Stimulated activated naive CD4-positive, alpha-beta T cell treated with Interleukin-2 at 50 U/mL for 16 hours (primary cell): ENCODE data around the gene KCTD13.
A peak's percentile ranks its signal among the peaks of the same experiment; 100 is the strongest.
"Not testable (repeated sequence)": the region's sequence is repeated elsewhere in the genome, so short reads cannot be mapped to it uniquely, and the experiment has no call there.

Experiments
- DNase-seq: peaks from one replicate; lab custom pipeline; 2025; lab: John Stamatoyannopoulos, UW

Gene KCTD13, protein sequence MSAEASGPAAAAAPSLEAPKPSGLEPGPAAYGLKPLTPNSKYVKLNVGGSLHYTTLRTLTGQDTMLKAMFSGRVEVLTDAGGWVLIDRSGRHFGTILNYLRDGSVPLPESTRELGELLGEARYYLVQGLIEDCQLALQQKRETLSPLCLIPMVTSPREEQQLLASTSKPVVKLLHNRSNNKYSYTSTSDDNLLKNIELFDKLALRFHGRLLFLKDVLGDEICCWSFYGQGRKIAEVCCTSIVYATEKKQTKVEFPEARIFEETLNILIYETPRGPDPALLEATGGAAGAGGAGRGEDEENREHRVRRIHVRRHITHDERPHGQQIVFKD

DNA sequence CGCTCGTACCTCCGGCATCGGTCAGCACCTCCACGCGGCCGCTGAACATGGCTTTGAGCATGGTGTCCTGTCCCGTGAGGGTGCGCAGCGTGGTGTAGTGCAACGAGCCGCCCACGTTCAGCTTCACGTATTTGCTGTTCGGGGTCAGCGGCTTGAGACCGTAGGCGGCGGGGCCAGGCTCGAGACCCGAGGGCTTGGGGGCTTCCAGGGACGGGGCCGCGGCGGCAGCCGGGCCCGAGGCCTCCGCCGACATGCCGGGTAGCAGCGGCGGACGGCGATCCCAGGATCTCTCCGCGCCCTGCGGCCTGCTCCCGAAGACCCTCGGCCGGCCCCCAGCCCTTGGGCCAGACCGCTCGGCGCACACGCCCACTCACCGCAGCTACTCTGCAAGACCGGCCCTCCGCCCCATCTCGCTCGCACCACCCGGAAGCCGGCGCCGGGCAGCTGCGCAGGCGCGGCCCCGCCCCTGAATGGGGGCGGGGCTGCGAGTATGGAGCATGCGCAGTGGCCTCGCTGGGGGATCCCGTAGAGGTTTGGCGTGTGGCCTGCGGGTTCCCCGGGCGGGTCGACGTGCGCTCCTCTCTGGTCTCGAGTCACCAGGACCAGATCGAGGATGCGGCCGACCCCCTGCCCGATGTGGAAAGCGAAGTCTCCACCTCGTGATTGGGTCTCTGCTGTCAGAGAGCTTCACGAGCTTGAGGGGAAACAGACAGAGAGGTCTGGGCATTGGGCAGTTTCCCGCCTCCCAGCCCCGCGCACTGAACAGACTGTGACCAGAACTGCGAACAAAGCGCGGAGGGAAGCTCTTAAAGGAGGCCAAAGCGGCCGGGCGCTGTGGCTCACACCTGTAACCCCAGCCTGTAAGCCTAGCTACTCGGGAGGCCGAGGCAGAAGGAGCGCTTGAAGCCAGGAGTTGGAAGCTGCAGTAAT, at the start of gene KCTD13:
KCTD13 (minus strand) TSS at position 446 of the 930 bp plus-strand sequence; CDS start at position 253, 193 bp downstream.
- peak; percentile 75 for DNase-seq

DNA sequence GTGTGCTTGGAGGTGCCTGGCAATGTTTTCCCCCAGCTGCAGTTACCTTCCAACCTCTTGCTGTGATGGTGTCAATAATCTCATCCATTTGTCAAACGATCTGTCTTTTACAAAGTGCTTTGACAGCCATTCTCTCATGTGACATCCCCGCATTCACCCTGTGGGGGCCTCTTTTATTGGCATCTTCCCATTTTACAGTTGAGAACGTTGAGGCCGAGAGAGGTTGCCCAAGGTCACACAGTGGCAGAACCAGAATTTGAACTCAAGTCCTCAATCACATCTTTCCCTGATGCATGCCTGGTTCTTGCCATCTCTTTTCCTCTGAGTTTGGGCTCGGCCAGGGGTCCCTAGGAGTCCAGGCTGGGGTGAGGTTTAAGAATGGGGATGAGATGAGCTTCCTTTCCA, 49.1 kb upstream of the KCTD13 start:
- DNase-seq, result no peak

DNA sequence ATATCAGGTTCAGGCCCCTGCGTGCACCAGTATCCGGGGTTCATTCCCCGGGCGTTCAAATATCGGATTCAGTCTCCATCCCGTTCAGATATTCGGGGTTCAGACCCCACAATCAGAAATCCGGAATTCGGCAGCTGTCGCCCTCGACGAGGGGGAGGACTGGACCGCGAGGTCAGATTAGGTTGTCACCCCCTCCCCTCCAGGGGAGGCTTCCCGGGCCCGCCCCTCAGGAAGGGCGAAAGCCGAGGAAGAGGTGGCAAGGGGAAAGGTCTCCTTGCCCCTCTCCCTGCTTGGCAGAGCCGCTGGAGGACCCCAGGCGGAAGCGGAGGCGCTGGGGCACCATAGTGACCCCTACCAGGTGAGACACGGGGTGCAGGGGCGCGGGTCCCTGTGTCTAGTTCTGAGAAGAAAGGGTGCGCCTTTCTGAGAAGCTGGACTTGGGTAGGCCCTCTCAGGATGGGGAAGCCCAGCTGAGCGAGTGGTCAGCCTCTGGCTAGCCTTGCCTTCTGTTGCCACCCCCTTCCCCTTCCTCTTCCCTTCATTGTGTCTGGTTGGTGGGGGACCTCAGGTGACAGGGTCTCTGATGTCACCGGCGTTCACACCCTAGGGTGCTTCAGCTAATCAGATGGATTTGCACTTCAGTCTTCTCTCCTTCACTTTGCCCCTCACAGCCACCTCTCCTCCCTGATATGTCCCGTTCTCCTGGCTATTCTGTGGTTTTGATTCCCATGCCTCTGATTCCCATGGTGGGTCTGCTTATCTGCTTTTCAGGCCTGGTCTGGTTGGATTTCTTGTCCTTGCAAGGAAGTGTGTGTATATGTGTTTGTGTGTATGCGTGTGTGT, 48.5 kb upstream of the KCTD13 start:
- no peak for DNase-seq

DNA sequence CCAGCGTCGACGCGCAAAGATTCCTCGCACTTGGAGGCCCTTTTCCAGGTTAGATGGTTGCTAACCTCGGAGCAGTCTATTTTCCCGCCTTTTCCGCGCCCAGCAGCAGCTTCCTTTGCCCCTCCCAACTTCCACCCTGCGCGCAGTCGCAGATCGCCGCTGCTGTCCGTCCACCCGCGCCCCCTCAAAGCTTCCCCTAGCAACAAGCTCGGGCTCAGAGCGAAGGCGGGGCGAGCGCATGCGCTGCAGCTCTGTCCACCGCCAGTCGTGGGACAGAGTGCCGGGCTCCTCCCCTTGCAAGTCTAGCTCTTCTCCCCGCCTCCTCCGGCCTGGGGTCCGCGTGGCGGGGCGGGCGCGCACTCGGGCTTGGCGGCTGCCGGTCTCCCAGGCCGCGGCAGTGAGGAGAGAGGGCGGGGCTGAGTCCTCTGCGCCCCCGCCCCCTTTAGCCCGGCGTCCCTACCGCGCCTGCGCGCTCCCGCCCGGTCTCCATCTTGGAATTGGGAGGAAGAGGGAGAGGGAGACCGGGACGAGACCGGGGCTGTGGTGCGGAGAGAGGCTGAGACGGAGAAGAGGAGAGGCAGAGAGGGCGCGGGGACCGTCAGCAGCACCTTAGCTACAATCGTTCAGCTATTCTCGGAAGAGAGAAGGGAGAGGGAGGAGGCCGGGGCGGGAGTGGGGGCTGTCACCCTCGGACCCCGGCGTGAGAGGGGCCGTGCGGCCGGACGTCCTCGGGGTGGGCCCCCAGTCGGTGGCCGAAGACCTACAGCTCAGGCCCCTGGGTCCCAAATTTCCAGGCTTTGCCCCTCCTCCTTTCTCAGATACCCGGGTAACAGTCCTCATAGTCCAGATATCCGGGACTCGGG, 47.6 kb upstream of the KCTD13 start, which contains the start of gene TAOK2:
TAOK2 (plus strand) TSS at position 485 of the 863 bp plus-strand sequence. CDS start 3,905 bp downstream, outside the sequence.
- peak; percentile 96 for DNase-seq

DNA sequence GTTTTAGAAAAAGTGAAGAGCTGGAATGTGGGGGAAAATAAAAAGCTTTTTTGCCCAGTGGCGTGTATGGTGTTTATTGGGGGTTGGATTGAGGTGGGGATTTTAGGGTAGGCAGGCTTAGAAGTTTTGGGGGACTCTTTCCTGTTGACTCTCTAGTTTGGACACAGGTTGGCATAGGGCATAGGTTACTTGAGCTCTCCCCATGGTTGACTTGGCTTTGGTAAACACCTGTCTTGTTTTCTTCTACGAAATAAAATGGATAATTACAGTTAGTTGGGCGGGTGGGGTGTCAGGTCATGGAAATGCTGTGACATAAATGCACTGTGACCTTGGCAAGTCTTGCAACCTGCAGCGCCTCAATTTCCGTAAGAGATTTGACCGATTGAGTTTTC, 47.0 kb upstream of the KCTD13 start:
- no peak for DNase-seq

DNA sequence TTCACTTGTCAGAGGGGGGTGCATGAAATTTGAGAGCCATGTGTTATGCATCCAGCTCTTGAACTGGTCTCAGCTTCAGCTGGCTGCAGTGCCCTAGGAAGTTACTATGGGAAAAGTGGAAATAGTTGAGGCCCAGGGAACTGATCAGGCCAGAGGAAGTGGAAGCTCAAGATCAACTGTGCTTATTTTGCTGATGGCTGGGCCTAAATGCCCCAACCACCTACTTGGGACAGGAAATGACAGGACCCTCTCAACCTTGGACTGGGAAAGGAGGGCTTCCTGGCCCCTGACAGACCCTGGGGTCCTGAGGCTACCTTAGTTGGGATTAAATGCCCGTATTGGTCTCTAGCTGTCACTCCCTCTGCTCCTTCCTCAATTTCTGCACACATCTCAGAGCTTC, 46.5 kb upstream of the KCTD13 start:
- DNase-seq, result no peak

DNA sequence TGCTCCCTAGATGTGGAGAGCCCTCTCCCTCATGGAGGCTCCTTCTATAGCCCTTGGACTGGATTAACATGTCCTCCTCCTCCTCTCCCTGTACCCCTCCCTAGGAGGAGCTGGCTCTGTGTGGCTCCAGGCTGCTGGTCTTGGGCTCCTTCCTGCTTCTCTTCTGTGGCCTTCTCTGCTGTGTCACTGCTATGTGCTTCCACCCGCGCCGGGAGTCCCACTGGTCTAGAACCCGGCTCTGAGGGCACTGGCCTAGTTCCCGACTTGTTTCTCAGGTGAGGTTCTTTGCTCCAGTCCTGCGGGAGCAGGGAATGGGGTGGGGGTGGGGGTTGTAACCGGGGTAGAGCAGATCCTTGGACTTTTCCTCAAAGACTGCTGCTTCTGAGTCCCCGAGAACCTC, 45.3 kb upstream of the KCTD13 start:
- no peak for DNase-seq

DNA sequence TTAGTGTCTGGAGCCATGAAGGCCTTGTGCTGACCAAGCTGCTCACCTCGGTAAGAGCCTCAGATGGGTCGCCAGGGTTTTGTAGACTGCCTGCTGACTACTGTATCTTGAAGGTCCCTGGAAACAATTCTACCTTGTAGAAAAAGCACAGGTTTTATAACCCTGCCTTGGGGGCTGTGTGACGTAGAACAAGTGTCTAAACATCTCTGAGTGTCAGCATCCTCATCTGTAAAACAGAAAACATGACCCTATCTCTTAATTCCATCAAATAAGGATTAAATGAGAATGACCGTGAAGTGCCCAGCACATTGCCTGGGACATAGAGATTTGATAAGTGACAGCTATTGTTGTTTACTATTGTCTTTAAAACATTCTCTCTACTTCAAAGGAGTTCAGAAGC, 42.2 kb upstream of the KCTD13 start:
- DNase-seq, result no peak

DNA sequence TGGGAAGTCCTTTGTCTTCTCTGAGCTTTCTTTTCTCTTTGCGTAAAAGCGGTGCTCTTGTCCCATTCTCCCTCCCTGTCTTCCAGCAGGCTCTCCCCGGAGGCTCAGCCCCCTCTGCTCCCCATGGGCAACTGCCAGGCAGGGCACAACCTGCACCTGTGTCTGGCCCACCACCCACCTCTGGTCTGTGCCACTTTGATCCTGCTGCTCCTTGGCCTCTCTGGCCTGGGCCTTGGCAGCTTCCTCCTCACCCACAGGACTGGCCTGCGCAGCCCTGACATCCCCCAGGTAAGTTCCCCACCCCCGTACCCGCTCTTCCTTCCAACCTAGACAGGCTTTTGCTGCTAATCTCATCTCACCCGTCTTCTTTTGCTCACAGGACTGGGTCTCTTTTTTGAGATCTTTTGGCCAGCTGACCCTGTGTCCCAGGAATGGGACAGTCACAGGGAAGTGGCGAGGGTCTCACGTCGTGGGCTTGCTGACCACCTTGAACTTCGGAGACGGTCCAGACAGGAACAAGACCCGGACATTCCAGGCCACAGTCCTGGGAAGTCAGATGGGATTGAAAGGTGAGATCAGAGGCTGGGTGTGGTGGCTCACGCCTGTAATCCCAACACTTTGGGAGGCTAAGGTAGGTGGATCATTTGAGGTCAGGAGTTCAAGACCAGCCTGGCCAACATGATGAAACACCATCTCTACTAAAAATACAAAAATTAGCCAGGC, 37.2 kb upstream of the KCTD13 start:
- no peak for DNase-seq

DNA sequence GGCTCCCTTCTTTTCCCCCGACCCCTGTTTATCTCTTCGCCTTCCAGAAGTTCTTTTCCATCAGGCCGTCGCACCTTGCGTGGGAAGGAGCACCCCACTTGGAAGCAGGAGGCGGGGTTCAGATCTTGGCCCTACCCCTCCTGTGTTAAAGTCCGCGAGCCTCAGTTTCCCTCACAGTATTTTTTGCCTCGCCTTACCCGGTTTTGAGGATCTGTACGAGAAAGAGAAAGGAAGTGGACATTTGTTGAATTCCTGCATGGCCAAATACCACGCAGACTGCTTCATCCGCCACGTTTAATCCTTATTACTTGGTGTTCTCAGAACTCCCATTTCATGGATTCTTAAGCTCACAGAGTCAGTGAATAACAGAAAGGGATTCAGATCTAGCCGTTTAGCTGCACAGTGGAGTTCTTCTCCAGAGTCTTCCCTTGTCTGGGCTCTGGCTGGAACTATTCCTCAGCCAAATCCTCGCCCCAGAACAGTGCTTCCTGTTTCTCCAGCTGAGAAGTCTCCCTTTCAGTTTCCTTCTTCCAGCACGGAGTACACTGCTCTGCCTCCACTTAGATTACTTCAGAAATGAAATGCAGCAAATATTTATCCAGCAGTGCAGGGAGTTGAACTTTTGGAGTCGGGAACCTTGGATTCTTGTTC, 36.4 kb upstream of the KCTD13 start:
- no peak for DNase-seq

DNA sequence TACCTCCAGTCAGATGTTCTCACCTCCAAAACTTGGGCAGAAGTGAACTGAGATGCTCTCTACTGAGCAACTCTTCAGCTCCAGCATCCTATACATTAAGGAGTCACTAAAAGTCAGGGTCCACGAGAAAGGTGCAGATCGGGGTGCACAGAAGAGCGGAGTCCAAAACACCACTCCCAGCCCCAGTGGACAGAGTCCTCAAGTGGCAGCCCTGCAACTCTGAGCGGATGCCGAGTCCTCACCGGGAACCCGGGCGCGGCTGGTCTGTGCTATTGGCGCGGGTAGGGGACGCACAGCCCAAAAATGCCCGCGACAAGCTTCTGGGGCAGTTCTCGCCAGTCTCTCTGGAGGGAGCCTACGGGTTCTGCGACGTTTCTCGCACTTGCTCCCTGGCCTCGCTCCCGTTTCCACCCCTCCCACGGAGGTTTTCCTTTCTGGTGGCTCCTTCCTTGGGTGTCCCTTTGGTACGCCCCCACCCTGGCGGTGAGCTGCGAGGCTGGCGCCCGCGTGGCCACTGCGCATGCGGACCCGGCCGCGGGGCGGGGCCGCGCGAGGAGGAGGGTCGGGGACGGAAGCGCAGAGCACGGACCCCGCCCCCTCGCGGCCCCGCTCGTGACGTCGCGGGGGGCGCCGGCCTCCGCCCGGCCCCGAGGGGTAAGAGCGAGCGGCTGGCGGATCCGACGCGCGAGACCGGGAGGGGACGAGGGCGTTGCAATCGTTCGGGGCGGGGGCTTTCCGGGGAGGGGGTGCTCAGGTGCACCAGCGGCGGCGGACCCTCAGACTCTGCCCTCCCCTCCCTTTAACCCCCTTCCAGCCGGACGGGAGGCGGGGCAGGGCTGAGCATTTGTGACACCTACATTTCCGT, 35.7 kb upstream of the KCTD13 start, which contains the start of gene TMEM219:
TMEM219 (plus strand) TSS at position 601 of the 865 bp plus-strand sequence. CDS start 1,065 bp downstream, outside the sequence.
- DNase-seq, result peak; percentile 86

DNA sequence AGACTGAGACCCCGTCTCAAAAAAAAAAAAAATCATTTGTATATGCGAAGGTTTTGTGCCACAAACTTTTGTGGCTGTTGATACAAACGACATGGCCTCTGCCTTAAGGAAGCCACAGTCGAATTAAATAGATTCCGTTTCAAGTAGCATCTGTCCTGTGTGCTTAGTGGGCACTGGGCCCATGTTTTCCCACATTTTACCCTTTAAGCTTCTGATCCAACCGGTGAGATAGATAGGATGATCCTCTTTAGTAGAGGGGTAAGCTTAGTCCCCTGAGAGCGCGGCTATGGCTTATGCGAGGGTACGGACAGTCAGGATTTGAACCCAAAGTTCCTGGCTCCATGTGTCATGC, 35.1 kb upstream of the KCTD13 start:
- DNase-seq, result no peak

DNA sequence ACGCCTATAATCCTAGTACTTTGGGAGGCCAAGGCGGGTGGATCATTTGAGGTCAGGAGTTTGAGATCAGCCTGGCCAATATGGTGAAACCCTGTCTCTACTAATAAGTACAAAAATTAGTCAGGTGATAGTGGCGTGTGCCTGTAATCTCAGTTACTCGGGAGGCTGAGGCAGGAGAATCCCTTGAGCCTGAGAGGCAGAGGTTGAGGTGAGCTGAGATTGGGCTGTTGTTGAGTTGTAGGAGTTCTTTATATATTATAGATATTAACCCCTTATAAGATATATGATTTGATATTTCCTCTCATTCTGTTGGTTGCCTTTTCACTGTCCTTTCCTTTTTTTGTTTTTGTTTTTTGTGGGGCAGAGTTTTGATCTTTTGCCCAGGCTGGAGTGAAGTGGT, 33.8 kb upstream of the KCTD13 start:
- DNase-seq, result not testable (repeated sequence)

DNA sequence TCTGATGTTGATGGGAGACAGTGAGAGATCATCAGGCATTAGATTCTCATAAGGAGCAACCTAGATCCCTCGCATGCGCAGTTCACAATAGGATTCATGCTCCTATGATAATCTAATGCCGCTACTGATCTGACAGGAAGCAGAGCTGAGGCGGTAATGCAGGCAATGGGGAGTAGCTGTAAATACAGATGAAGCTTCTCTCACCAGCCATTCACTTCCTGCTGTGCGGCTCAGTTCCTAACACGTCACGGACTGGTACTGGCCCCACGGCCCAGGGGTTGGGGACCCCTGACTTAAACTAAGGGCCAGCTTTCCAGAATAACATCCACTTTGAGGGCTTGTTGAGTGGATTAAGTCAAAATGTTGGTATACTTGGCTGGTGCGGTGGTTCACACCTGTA, 33.3 kb upstream of the KCTD13 start:
- no peak for DNase-seq

DNA sequence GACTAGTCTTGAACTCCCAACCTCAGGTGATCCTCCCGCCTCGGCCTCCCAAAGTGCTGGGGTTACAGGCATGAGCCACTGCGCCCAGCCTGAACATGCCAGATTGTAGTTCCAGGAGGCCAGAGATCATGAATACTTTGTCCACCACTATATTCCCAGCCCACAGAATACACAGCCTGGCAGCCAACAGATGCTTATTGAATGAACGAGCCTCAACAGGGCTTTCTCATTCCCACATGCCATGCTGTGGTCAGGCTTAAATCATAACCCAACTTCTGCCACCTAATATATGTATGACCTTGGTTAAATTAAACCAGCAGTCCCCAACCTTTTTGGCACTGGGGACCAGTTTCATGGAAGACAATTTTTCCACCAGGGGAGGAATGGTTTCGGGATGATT, 32.7 kb upstream of the KCTD13 start:
- no peak for DNase-seq

DNA sequence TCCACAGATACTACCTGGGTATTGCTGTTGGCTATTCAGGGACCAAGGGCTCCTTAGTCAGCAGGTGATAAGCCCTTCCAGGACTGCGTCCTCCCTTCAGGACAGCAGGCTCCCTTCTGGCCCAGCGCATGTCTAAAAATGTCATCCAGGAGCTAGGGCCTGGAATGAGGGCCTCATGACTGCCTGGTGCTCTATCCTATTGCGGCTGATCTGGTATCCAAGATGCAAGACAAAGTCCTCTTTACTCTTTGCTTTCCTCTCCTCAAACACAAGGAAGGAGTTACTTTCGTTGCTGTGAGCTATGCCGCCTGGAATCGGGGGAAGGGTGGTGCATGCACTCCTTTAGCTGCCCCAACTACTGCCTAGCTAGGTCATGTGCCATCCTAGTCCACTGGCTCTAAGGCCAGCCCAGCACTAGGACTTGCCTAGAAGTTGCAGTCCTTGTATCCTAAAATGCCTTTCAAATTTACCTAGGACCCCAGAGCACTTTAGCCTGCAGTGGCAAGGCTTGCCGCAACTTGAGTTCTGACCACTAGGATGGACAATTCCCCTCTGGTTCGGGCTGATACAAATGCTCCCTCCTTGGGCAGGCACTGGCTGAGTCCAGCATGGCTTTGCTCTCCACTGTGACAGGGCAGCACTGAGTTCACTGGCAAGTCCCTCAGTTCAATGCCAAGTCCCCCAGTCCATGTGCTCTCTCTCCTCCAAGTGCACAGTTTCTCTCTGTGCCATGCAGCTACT, 25.8 kb upstream of the KCTD13 start:
- DNase-seq, result no peak

DNA sequence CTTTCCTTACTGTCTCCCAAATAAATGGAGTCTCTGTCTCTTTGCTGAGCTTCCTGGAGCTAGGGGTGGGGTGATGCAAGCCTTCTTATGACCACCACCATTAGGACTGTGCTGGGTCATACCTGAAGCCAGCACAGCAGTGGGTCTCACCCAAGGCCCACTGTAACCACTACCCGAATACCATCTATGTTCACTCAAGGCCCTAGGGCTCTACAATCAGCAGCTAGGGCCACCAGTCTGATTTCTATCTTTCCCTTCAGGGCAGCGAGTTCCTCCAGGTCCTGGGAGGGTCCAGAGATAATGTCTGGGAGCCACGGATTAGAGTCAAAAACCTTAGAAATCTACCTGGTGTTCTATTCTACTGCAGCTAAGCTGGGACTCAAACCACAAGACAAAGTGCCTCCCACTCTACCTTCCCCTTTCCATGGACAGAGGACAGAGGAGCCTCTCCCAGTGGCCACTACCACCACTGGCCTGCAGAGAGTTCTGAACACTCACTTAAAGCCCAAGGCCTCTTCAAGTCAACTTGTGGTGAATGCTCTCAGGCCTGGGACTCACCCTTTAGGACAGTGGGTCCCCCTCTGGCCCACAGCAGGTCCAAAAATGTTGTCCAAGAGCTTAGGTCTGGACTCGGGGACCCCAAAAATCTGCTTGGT, 24.9 kb upstream of the KCTD13 start:
- no peak for DNase-seq

DNA sequence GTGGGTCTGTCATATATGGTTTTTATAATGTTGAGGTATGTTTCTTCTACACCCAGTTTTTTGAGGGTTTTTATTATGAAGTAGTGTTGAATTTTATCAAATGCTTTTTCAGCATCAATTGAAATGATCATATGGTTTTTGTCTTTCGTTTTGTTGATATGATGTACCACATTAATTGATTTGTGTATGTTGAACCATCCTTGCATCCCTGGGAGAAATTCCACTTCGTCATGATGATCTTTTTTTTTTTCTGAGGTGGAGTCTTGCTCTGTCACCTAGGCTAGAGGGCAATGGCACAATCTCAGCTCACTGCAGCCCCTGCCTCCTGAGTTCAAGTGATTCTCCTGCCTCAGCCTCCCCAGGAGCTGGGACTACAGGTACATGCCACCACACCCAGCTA, 21.9 kb upstream of the KCTD13 start:
- no peak for DNase-seq
